ENCODE measurements around the gene TPO.
A peak's percentile ranks its signal among the peaks of the same experiment; 100 is the strongest.
"Not testable (repeated sequence)": the region's sequence is repeated elsewhere in the genome, so short reads cannot be mapped to it uniquely, and the experiment has no call there.

TPO gene

DNA sequence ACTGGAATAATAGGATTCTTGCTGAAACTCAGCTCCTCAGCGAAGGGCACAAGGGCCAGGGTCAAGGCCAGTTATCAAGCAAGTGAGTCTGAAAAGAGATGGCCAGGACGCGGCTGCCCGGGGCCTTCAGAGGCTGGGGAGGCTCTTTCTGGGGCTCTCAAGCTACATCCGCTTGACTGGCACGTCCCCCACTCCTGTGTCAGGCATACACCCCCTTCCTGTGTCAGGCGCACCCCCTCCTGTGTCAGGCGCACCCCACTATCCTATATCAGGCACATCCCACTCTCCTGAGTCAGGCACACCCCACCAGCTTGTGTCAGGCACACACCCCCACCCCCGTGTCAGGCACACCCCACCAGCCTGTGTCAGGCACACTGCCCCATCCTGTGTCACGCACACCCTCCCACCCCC, 91.8 kb downstream of the TPO start:
- no peak for DNase-seq

DNA sequence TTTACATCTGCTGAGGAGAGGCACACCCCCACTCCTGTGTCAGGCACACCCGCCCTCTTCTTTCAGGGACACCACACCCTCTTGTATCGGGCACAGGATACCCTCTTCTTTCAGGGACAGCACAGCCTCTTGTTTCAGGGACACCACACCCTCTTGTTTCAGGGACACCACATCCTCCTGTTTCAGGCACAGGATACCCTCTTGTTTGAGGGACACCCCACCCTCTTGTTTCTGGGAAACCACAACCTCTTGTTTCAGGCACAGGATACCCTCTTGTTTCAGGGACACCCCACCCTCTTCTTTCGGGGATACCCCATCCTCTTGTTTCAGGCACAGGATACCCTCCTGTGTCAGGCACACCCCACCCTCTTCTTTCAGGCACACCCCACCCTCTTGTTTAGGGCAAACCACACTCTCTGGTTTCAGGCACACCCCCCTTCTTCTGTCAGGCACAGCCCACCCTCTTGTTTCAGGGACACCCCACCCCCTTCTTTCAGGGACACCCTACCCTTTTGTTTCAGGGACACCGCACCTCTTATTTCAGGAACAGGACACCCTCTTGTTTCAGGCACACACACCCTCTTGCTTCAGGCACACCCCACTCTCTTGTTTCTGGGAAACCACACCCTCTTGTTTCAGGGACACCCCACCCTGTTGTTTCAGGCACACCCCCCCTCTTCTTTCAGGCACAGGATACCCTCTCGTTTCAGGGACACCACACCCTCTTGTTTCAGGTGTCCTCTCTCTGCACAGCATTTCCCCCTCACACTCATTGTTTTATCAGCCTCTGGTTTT, 96.2 kb downstream of the TPO start:
- DNase-seq: no peak

DNA sequence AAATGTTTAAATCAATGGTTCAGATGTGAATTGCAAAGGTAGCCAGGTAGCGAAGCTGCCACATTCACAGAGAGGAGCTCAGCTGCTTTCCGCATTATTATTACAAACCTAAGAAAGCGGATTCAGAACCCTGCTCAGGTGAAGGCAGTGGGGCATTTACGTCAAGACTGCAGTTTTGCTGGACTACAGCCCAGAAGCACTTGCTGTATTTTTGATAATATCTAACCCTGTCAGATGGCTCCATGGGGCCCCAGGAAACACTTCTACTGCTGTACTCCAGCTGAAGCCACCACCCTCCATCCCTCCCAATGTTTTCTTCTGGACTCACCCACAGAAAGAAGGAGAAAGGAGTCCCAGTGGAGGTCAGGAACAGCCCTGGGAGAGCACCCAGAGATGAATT, 96.9 kb downstream of the TPO start:
- no peak for DNase-seq

DNA sequence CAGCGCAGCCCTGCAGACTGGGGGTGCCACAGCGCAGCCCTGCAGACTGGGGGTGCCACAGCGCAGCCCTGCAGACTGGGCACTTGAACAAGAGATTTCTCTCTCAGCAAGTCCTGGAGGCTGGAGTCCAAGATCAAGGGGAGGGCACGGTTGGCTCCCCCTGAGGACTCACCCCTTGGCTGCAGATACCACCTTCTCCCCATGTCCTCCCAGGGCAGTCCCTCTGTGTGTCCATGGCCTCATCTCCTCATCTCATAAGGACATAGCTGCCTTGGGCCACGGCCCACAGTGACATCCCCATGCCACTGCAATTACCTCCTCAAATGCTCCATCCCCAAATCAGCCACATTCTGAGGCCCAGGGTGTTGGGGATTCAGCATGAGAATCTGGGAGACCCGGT, 98.2 kb downstream of the TPO start:
- DNase-seq: no peak

DNA sequence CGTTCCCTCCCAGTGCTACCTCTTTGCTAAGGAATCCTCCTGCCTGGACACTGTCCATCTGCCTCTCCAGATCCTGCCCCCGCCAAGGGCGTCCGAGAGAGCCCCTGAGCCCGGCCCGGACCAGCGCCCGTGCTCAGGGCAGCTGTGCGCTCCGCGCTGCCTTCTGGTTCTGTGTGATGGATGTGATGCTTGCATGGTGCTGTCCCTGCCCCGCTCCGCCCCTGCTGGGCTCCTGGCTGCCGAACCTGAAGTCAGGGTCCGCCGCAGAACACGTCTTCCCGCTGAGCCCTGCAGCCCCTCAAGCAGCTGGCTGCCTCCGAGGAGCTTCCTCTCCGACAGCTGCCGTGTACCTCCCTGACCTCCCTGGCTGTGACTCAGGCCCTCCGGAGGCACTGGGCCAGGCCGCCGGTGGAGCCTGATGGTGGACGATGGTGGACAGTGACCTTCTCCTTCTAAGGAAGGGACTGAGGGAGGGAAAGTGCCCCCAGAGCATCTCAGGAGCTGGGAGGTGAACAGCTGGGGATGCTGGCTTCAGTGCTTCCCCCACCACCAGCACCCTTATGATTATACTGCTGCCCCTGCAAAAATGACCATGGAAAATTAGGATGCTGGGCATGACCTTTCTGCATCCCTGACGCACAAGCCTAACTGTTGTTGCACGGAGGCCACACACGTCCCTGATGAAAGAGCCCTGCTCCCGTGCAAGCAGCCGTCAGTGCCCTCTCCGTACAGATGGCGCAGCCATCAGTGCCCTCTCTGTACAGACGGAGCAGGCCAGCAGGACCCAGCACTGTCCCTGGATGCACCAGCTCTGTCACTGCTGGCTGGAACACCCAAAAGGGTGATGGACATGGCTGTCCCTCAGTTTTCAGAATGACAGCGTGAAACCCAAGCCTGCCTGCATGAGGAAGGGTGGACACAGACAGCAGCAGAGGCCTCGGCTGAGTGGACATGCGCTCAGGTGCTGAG, 99.3 kb downstream of the TPO start:
- DNase-seq: no peak

DNA sequence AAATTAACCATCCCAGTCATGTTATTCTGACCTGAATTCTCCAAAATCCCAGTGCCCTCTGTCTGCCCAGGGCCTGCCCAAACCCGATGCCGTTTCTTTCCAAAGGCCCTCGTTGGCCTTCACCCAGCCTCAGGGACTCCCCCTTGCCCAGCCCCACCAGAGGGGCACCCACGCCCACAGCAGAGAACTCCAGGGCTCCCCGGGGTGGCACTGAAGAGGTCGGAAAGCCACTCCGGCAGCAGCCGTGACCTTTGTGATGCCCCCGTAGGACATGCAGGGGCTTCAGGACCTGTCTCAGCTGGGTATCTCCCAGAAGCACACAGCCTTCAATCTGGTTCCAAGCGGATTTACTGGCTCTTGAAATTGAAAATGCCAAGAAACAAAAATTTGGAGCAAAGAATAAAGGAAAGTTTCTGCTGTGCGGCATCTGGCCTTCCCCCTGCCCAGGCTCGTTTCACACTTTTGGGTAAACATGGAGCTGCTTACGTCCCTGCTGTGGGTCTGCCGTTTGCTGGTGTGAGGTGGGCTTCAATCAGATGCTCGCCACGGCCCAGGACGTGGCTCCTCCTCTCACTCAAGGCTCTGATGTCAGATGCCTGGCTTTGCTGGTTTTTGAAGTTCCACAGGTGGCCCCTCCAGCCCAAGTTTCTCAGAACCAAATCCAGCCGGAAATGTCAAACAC, 101.3 kb downstream of the TPO start:
- no peak for DNase-seq

DNA sequence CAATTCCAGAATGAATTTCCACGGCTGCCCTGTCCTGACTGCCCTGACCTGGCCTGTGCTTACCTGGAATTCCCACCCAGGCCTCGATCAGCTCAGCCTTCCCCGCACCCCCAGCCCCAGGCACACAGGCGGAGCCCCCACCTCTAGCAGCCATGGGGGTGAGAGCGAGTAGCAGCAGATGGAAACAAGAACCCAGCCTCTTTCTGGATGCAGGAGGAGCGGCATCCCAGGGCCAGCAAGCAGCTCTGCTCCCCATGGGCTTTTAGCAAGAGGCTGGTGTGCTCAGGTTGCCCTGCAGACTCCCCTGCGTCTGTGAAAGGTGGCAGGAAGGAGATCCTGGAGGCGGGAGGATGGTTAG, 101.8 kb downstream of the TPO start:
- no peak for DNase-seq

DNA sequence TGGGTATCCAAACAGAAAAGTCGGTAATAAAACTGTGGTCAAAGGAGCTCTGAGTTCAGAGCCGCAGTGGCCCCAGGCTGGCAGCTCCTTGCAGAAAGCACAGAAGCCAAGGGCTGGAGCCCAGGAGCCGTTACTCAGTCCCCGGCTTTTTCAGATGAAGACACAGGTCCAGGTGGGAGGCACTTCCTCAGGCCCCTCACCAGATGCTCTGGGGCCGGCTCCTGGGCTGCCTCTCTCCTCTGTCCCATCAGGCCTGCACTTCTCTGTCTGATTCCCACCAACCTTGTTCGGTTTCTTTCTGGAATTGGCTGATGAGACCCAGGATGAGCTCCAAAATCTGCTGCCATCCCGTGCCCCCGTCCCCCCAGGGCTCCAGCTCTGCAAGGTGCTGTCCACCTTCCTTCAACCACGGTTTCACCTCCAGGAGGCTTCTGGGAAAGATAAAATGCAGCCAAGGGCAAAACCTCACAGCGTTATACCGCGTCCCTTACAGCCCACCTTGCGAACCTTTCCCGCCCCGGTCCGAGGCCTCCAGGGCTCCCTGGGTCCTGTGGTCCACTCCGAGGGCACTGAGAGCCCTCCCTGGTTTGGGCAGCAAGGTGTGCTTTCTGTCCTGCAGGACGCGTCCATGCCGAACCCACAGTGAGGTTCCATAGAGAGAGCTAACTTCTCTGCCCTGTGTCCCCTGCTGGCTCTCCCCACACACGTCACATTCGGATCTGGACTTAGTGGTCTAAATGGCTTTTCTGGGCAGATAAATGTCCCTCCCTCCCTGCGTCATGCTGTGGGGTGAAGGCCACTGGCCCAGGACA, 102.9 kb downstream of the TPO start:
- DNase-seq: no peak

DNA sequence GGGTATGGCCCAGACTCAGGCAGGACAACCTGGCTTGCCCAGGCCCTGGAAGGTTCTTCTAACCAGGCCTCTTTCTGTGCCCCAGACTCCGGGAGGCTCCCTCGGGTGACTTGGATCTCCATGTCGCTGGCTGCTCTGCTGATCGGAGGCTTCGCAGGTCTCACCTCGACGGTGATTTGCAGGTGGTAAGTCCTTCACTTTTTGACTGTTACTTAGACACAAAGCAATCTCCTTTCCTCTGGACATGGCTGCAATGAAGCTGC, 103.5 kb downstream of the TPO start:
- DNase-seq: no peak

DNA sequence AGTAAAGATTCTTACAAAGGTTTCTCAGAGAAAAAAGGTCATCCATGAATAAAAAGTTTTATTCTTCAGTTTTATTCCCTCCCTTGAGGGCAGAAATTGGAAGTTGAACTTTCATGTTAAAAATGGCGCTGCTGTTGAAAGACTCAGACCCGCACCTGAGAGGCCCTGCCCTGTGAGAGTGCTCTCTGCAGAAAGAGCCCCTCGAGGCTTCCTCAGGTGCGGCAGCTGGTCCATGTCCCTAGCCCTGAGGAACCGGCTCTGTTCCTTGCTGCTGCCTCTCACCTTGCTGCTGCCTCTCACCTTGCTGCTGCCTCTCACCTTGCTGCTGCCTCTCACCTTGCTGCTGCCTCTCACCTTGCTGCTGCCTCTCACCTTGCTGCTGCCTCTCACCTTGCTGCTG, 104.0 kb downstream of the TPO start:
- DNase-seq: not testable (repeated sequence)

DNA sequence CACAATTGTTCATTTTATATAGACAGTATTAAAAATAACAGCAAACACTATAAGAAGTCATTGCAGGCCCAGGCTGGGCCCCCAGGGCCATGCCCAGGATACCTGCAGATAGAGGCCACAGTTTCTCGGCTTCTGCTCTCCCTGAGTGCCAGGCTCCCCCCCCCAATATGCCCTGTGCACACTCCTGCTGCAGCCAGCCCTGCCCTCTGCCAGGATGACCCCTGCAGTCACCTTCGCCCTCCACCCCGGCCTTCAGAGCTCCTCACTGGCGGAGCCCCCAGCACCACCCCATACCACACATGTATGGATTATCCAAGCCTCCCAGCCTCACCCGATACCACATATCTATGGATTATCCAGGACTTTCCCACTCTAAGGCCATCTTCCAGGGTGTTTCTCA, 104.5 kb downstream of the TPO start:
- DNase-seq: no peak

DNA sequence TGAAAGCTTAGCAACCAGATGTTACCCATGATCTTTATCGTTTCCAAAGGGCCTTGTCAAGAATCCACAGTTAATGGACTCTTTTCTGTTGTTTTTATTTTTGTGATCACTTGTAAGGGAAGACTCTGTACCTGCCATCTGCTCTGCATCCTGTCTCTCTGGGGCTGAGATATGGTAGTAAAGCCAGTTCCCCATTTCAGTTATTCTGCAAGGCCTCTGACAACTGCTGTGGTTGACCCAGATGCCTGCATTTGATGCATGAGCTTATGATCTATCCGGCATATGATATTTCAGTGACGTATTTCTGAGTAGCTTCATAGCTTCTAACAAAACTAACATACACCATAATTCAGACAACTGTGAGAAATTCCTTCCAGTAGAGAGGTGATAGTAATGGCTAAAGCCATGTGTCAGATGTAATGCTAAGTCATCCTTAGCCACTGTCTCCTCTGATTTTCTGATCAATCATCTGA, 105.1 kb downstream of the TPO start:
- DNase-seq: no peak

DNA sequence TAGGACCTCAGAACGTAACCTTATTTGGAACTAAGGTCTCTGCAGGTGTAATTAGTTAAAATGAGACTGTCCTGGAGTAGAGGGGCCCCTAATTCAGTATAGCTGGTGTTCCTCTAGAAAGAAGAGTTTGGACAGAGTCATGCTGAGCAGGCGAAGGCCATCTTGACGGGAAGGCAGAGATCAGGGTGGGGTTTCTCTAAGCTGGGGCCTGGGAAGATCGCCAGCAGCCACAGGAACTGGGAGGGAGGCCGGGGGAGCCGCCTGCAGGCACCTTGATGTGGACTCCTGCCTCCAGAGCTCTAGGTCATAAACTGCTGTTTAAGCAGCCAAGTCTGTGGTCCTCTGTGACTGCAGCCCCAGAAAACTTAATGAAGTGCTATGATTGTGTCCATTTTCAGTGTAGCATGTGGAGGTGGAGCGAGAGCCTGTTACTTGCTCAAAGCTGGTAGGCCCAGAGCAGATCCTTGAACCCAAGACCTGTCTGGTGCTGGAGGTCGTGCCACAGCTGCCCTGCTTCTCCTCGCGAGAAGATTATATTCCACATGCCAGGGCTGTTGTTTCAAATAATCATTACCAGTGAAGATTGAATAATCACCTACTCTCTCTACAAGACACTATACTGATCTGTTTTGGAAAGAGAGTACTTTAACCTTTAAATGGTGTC, 105.7 kb downstream of the TPO start:
- no peak for DNase-seq

DNA sequence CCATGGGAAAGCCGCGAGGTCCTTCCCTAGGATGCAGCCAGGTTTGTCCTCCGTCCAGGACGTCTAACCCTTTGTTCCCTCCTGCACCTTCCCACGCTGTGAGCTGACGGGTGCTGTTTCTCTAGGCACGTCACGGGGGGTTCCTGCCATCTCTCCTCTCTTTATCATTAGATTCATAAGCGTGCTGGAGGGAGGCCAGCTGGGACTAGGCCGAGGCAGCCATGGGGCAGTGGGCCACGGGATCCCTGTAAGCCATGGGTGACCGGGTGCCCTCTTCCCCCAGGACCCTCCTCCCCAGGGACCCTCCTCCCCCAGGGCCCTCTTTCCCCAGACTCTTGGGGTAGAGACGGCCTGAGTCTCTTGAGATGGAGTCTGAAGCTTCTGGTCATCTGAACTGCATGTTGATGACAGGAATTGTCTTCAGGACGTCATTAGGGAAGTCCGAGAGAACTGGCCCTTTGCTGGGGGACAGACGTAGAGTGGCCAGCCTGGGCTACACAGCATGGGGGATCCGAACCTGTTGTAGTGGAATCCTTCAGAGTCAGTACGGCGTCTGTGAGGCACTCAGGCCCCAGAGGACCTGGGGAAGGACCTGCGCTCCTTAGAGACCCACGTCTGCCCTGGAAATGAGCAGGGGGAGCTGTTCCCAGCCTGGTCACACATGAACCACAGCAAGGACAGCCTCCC, 108.1 kb downstream of the TPO start:
- DNase-seq: no peak

DNA sequence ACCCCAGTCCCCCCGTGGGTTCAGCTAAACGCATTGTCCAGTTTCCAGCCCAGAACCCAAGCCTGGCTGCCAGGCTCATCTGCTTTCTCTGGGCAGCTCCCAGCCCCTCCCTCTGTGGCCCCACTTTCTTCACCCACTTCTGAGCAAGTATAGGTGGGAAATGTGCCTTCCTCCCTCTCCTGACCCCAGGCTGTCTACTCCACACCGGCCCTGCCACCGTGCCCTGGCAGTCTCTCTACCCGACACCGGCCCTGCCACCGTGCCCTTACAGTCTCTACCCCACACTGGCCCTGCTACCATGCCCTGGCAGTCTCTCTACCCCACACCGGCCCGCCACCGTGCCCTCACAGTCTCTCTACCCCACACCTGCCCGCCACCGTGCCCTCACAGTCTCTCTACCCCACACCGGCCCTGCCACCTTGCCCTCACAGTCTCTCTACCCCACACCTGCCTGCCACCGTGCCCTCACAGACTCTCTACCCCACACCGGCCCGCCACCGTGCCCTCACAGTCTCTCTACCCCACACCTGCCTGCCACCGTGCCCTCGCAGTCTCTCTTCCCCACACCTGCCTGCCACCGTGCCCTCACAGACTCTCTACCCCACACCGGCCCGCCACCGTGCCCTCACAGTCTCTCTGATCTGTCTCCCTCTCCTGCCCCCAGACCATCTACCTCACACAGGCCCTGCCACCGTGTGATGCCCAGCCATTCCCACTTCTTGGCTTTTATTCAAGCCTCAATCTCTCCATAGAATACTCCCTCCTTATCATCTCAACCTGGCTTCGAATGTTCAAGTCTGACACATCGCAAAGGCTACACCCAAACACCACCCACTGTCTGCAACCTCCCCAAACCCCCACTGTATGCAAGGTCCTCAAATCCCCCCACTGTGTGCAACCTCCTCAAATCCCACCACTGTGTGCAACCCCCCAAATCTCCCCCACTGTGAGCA, 108.9 kb downstream of the TPO start:
- no peak for DNase-seq

DNA sequence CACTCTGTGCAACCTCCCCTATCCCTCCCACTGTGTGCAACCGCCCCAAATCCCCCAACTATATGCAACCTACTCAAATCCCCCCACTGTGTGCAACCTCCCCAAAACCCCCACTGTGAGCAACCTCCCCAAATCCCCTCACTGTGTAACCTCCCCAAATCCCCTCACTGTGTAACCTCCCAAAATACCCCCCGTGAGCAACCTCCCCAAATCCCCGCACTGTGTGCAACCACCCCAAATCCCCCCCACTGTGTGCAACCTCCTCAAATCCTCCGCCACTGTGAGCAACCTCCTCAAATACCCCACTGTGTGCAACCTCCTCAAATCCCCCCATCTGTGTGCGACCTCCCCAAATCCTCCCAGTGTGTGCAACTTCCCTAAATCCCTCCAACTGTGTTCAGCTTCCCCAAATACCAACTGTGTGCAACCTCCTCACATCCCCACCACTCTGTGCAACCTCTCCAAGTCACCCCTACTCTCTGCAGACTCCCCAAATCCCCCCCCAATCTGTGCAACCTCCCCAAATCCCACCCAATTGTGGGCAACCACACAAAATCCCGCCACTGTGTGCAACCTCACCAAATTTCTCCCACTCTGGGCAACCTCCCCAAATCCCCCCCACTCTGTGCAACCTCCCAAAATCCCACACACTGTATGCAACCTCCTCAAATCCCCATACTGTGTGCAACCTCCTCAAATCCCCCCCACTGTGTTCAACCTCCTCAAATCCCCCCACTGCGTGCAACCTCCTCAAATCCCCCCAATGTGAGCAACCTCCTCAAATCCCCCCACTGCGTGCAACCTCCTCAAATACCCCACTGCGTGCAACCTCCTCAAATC, 114.1 kb downstream of the TPO start:
- no peak for DNase-seq

DNA sequence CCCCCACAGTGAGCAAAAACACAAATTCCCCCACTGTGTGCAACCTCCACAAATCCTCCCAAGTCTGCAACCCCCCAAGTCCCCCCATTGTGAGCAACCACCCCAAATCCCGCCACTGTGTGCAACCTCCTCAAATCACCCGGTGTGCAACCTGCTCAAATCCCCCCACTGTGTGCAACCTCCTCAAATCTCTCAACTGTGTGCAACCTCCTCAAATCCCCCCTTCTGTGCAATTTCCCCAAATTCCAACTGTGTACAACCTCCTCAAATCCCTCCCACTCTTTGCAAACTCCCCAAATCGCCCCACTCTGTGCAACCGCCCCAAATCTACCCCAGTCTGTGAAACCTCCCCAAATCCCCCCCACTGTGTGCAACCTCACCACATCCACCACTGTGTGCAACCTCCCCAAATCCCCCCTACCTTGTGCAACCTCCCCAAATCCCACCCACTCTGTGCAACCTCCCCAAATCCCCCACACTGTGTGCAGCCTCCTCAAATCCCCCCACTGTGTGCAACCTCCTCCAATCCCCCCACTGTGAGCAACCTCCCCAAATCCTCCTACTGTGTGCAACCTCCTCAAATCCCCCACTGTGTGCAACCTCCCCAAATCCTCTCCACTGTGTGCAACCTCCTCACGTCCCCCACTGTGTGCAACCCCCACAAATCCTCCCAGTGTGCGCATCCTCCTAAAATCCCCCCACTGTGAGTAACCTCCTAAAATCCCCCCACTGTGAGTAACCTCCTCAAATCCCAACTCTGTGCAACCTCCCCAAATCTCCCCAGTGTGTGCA, 115.2 kb downstream of the TPO start:
- DNase-seq: no peak

DNA sequence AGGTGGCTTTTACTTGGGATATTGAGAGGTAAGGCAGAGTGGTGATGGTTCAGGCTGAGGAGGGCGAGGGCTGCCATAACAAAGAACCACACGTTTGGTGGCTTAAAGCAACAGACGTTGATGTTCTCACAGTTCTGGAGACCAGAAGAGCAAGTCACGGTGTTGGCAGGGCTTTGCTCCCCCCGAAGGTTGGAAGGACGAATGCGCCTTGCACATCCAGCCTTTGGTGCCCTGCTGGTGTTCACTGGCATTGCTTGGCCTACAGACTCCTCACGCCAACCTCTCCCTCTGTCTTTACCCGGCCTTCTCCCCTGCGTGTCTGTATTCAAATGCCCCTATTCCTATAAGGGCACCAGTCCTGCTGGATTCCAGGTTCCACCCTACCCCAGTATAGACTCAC, 125.4 kb downstream of the TPO start:
- DNase-seq: peak in 1 of 2 donors; percentile 10

DNA sequence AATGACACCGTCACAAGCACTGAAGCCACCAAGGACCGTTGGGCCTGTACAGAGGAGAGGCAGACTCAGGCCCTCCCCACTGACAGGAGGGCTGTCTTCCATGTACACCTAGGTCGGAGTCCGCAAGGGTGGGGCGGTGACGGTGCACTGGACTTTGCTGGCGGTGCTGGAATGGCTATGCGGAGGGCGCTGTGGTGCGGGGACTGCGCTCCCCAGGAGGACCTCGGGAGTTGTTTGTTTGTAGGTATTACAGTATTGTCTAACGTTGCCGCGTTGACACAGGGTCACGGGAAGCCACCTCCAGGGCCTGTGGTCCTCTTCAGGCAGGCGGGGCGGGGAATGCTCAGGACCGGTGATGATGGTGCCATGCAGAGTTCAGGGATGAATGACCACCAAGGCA, 126.2 kb downstream of the TPO start:
- DNase-seq: no peak

Measured in stimulated activated CD4-positive, alpha-beta T cell treated with anti-CD3 and anti-CD28 coated beads, Interleukin-2, amount 100 ng/mL, for 24 hours (primary cell).